WTC11 (cell line): ENCODE data around the gene SORCS2. TPM values are rescaled to one million over a fixed set of nuclear protein-coding genes. Genes with fewer than 3 reads are reported as not detected.

ENCODE experiments used
- ATAC-seq: fragments of 200-7000 bp; cut with Tn5 transposase; 2 replicates; pipeline ENCODE4 v1.10.0; 2021; ENCODE audit warnings: mild to moderate bottlenecking, moderate library complexity
- CTCF ChIA-PET: fragments of 300-600 bp; sonication (Branson Sonifier 250); formaldehyde crosslinking; loops from one replicate; lab custom pipeline; 2021; ENCODE audit warnings: antibody characterized with exemption; lab: Charles Lee
- POLR2A ChIA-PET: fragments of 350-600 bp; sonication (Branson Sonifier 250); formaldehyde crosslinking; loops from one replicate; lab custom pipeline; 2021; ENCODE audit warnings: antibody characterized with exemption; lab: Charles Lee
- DNase-seq: peaks from one replicate; pipeline ENCODE4 v3.0.0; 2021; ENCODE audit warnings: low spot score
- H3K27ac Mint-ChIP-seq: 2 replicates; pipeline ENCODE4 v1.8.0; 2021; ENCODE audit warnings: mixed read lengths
- H3K27me3 Mint-ChIP-seq: 2 replicates; pipeline ENCODE4 v1.8.0; 2021; ENCODE audit warnings: low read depth, mild to moderate bottlenecking, moderate library complexity, mixed read lengths
- H3K36me3 Mint-ChIP-seq: 2 replicates; pipeline ENCODE4 v1.8.0; 2021; ENCODE audit warnings: mixed read lengths
- H3K4me1 Mint-ChIP-seq: 2 replicates; pipeline ENCODE4 v1.8.0; 2022; ENCODE audit warnings: mixed read lengths
- H3K4me3 Mint-ChIP-seq: 2 replicates; pipeline ENCODE4 v1.8.0; 2021; ENCODE audit warnings: mild to moderate bottlenecking, moderate library complexity, mixed read lengths
- H3K9me3 Mint-ChIP-seq: 2 replicates; pipeline ENCODE4 v1.8.0; 2021; ENCODE audit warnings: mixed read lengths
- ARID4B ChIP-seq: sonication (generic); formaldehyde crosslinking; IDR thresholded peaks from 2 replicates; pipeline ENCODE4 v1.8.0; 2023; ENCODE audit warnings: missing genetic modification reagents, mild to moderate bottlenecking, borderline replicate concordance
- ATF1 ChIP-seq: sonication (generic); formaldehyde crosslinking; IDR thresholded peaks from 2 replicates; pipeline ENCODE4 v1.8.1; 2023; ENCODE audit warnings: mild to moderate bottlenecking, moderate library complexity, missing genetic modification reagents
- CBFB ChIP-seq: sonication (generic); formaldehyde crosslinking; IDR thresholded peaks from 2 replicates; pipeline ENCODE4 v1.8.1; 2022; ENCODE audit warnings: mild to moderate bottlenecking, low read depth, missing genetic modification reagents
- CREM ChIP-seq: sonication (generic); formaldehyde crosslinking; IDR thresholded peaks from 2 replicates; pipeline ENCODE4 v1.8.1; 2022; ENCODE audit warnings: mild to moderate bottlenecking, missing genetic modification reagents, moderate library complexity
- CTCF ChIP-seq: fragments of 200-600 bp; IDR thresholded peaks from 2 replicates; pipeline ENCODE4 v1.8.0; 2022; ENCODE audit warnings: antibody characterized with exemption
- ELF4 ChIP-seq: sonication (generic); formaldehyde crosslinking; IDR thresholded peaks from 2 replicates; pipeline ENCODE4 v1.8.1; 2022; ENCODE audit warnings: low read depth, mild to moderate bottlenecking, moderate library complexity, missing genetic modification reagents
- EMX1 ChIP-seq: fragments of 250-450 bp; sonication (Bioruptor Pico); IDR thresholded peaks from 2 replicates; pipeline ENCODE4 v1.8.0; 2021; ENCODE audit warnings: mild to moderate bottlenecking
- FOXJ3 ChIP-seq: sonication (generic); formaldehyde crosslinking; IDR thresholded peaks from 2 replicates; pipeline ENCODE4 v1.9.0; 2021; ENCODE audit warnings: missing genetic modification reagents, mild to moderate bottlenecking, borderline replicate concordance
- FOXP1 ChIP-seq: sonication (generic); formaldehyde crosslinking; IDR thresholded peaks from 2 replicates; pipeline ENCODE4 v1.8.0; 2022; ENCODE audit warnings: missing genetic modification reagents, mild to moderate bottlenecking, moderate library complexity, borderline replicate concordance
- GRHL2 ChIP-seq: fragments of 250-450 bp; sonication (Bioruptor Pico); IDR thresholded peaks from 2 replicates; pipeline ENCODE4 v1.8.0; 2022; ENCODE audit warnings: mild to moderate bottlenecking, moderate library complexity; ENCODE audit not compliant: insufficient replicate concordance, severe bottlenecking
- HMGXB4 ChIP-seq: sonication (generic); formaldehyde crosslinking; IDR thresholded peaks from 2 replicates; pipeline ENCODE4 v1.8.1; 2023; ENCODE audit warnings: mild to moderate bottlenecking, moderate library complexity, missing genetic modification reagents
- IRF2 ChIP-seq: sonication (generic); formaldehyde crosslinking; IDR thresholded peaks from 2 replicates; pipeline ENCODE4 v1.8.0; 2022; ENCODE audit warnings: low read depth, missing genetic modification reagents, borderline replicate concordance
- MXD4 ChIP-seq: fragments of 250-450 bp; sonication (Bioruptor Pico); IDR thresholded peaks from 2 replicates; pipeline ENCODE4 v1.8.0; 2021; ENCODE audit warnings: mild to moderate bottlenecking, moderate library complexity, borderline replicate concordance
- NFYB ChIP-seq: sonication (generic); formaldehyde crosslinking; conservative IDR thresholded peaks from 2 replicates; pipeline ENCODE4 v1.8.0; 2022; ENCODE audit warnings: low read depth, missing genetic modification reagents
- NR3C1 ChIP-seq: sonication (generic); formaldehyde crosslinking; conservative IDR thresholded peaks from 2 replicates; pipeline ENCODE4 v1.8.1; 2023; ENCODE audit warnings: low read depth, mild to moderate bottlenecking, missing genetic modification reagents
- PRRX2 ChIP-seq: fragments of 250-450 bp; sonication (Bioruptor Pico); IDR thresholded peaks from 2 replicates; pipeline ENCODE4 v1.8.0; 2021; ENCODE audit warnings: mild to moderate bottlenecking
- RELA ChIP-seq: sonication (generic); formaldehyde crosslinking; IDR thresholded peaks from 2 replicates; pipeline ENCODE4 v1.8.1; 2022; ENCODE audit warnings: missing genetic modification reagents, mild to moderate bottlenecking, borderline replicate concordance
- ZBTB43 ChIP-seq: sonication (generic); formaldehyde crosslinking; IDR thresholded peaks from 2 replicates; pipeline ENCODE4 v1.8.1; 2023; ENCODE audit warnings: mild to moderate bottlenecking, missing genetic modification reagents
- ZNF219 ChIP-seq: sonication (generic); formaldehyde crosslinking; IDR thresholded peaks from 2 replicates; pipeline ENCODE4 v1.8.0; 2023; ENCODE audit warnings: missing genetic modification reagents, mild to moderate bottlenecking, borderline replicate concordance
- ZNF317 ChIP-seq: sonication (generic); formaldehyde crosslinking; IDR thresholded peaks from 2 replicates; pipeline ENCODE4 v1.8.1; 2023; ENCODE audit warnings: low read depth, mild to moderate bottlenecking, moderate library complexity, missing genetic modification reagents, borderline replicate concordance
- ZNF532 ChIP-seq: fragments of 250-450 bp; sonication (Bioruptor Pico); IDR thresholded peaks from 2 replicates; pipeline ENCODE4 v1.9.0; 2021; ENCODE audit warnings: mild to moderate bottlenecking, borderline replicate concordance
- total RNA-seq: library from RNA; stranded (reverse); gene quantifications from 3 replicates; pipeline ENCODE4 v1.2.3, GENCODE V29; 2021

The SORCS2 gene
- total RNA-seq, 1 experiment from 2014 or later, result 6.6 TPM

- CTCF ChIA-PET, result no interaction called here
- ATAC-seq (no peak), DNase-seq (no peak)
- Mint-ChIP-seq H3K4me1 (peaks cover 8% of the 10 kb centered on the region), H3K4me3 (no peak overlapping the region), H3K27me3 (no peaks in the 10 kb centered on the region), H3K36me3 (no peaks in the 10 kb centered on the region), H3K27ac (peak overlapping the region; percentile 41; the same call in 1 of the 2 replicates), H3K9me3 (no peaks in the 10 kb centered on the region)
- POLR2A ChIA-PET, result no interaction called here
- no peak for TF ChIP-seq CTCF
- no peak for TF ChIP-seq ELF4 (CRISPR knock-in tag)
- TF ChIP-seq RELA (CRISPR knock-in tag), result no peak
- TF ChIP-seq HMGXB4 (CRISPR knock-in tag), result no peak
- TF ChIP-seq ZNF317 (CRISPR knock-in tag), result no peak
- no peak for TF ChIP-seq CBFB (CRISPR knock-in tag)
- TF ChIP-seq GRHL2, result no peak
- no peak for TF ChIP-seq EMX1 (CRISPR knock-in tag)
- no peak for TF ChIP-seq FOXJ3 (CRISPR knock-in tag)
- TF ChIP-seq ATF1, result no peak
- TF ChIP-seq NFYB (CRISPR knock-in tag), result no peak
- TF ChIP-seq ZBTB43 (CRISPR knock-in tag), result no peak
- no peak for TF ChIP-seq FOXP1 (CRISPR knock-in tag)
These were observed 114.0 kb downstream of the SORCS2 start for GRCh38 chr4:7306021-7306965.

GRCh38 chr4:7306986-7307385 is 114.6 kb downstream of the SORCS2 start:
- ATAC-seq, result no peak
- CTCF ChIA-PET, result no interaction called here
- POLR2A ChIA-PET, result no interaction called here
- TF ChIP-seq ARID4B, result no peak
- no peak for TF ChIP-seq ZNF532
- TF ChIP-seq CREM (CRISPR knock-in tag), result no peak
- no peak for TF ChIP-seq MXD4 (CRISPR knock-in tag)
- no peak for TF ChIP-seq PRRX2 (CRISPR knock-in tag)
- TF ChIP-seq NR3C1, result no peak
- TF ChIP-seq ZNF219 (CRISPR knock-in tag), result no peak
- TF ChIP-seq IRF2 (CRISPR knock-in tag), result no peak

More at GRCh38 chr4:7306986-7307385, 114.6 kb downstream of the SORCS2 start:
- Mint-ChIP-seq H3K9me3 (no peaks in the 10 kb centered on the region), H3K36me3 (no peaks in the 10 kb centered on the region), H3K4me3 (no peak overlapping the region), H3K27ac (no peak overlapping the region), H3K4me1 (peaks cover 11% of the 10 kb centered on the region), H3K27me3 (no peaks in the 10 kb centered on the region)
- DNase-seq, result no peak
